Measurements from ENCODE around the gene OR4K2. TPM values are rescaled to one million over a fixed set of nuclear protein-coding genes. Genes with fewer than 3 reads are reported as not detected.

The OR4K2 gene
- total RNA-seq, 2 experiments from 2014 or later = not detected

DNA sequence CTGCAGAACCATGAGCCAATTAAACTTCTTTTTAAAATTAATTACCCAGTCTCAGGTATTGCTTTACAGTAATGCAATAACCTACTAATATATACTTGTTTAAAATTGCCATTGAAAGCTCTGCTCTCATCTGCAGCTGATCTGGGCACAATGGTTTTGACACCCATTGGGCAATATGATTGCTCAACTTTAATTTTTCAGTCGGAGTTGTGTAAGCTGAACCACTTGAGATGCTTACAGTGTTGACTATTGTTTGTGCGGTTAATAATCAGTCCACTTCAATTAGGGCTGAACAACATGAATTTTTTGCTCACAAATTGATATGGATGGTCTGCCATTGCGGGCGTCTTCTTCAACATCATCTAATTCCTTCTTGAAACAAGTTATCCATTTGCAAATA lies 27.5 kb downstream of the OR4K2 start:
- CTCF ChIA-PET = no interaction called here
- Histone ChIP-seq H3K9me3 (ENCODE audit: control insufficient read depth in 1 of 2, insufficient read depth in 1 of 2, low read length in 2 of 2) (peaks cover 4 to 7% of the 10 kb centered on the region in 2 experiments), H3K36me3 (ENCODE audit: insufficient read depth, low read length) (no peaks in the 10 kb centered on the region), H3K27ac (ENCODE audit: low read depth in 1 of 2, low read length in 2 of 2) (no peak overlapping the region), H3K27me3 (ENCODE audit: control insufficient read depth in 1 of 2, insufficient read depth in 2 of 2, low read length in 2 of 2) (no peaks in the 10 kb centered on the region), H3K4me3 (ENCODE audit: low read length) (no peak overlapping the region), H3K4me1 (ENCODE audit: insufficient read depth, low read length) (no peaks in the 10 kb centered on the region)
- peaks cover 4% of the 10 kb centered on the region for H3K27me3 Mint-ChIP-seq
- ATAC-seq (ENCODE audit: poor library complexity) (no peak), DNase-seq (no peak)
- TF ChIP-seq, protein P1, sequence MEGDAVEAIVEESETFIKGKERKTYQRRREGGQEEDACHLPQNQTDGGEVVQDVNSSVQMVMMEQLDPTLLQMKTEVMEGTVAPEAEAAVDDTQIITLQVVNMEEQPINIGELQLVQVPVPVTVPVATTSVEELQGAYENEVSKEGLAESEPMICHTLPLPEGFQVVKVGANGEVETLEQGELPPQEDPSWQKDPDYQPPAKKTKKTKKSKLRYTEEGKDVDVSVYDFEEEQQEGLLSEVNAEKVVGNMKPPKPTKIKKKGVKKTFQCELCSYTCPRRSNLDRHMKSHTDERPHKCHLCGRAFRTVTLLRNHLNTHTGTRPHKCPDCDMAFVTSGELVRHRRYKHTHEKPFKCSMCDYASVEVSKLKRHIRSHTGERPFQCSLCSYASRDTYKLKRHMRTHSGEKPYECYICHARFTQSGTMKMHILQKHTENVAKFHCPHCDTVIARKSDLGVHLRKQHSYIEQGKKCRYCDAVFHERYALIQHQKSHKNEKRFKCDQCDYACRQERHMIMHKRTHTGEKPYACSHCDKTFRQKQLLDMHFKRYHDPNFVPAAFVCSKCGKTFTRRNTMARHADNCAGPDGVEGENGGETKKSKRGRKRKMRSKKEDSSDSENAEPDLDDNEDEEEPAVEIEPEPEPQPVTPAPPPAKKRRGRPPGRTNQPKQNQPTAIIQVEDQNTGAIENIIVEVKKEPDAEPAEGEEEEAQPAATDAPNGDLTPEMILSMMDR (IDR thresholded peaks at IDR 0.05) = no peak
- intact Hi-C loops (cut with DNase I, micrococcal nuclease) = no loop called here
- peaks cover 14% of the 10 kb centered on the region for H3K9me3 Mint-ChIP-seq
- POLR2A ChIA-PET = interaction anchor here (1.2 kb wide), 1 partner anchor 18 kb away, joined by 4 read pairs; no protein-coding TSS in a partner anchor
- no peak overlapping the region for H3K4me3 Mint-ChIP-seq
- no peaks in the 10 kb centered on the region for H3K36me3 Mint-ChIP-seq (ENCODE audit: low read depth)
- H3K4me1 Mint-ChIP-seq (ENCODE audit: low read depth) = no peaks in the 10 kb centered on the region
- no peak overlapping the region for H3K27ac Mint-ChIP-seq

DNA sequence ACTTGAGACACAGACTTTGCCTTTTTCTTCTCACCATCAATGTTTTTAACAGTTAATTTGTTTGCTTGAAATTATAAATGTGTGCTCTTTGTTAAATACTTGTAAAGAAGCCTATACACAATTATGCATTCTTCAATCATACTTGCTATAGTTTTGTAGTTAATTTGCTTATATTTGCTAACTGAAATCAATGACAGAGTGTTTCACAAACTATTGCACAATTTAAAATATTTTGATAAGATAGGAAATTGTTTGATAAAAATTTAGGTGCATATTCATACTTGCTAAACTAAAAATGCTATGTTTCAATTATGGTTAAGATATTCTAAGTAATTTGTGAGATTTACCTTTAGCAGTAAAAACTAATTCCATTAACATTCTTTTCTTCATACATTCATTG lies 31.7 kb downstream of the OR4K2 start:
- no peak overlapping the region for H3K27ac Mint-ChIP-seq
- H3K4me1 Mint-ChIP-seq (ENCODE audit: low read depth) = no peaks in the 10 kb centered on the region
- Histone ChIP-seq H3K36me3 (ENCODE audit: insufficient read depth, low read length) (no peaks in the 10 kb centered on the region), H3K4me1 (ENCODE audit: insufficient read depth, low read length) (no peaks in the 10 kb centered on the region), H3K27ac (ENCODE audit: low read depth in 1 of 2, low read length in 2 of 2) (no peak overlapping the region), H3K4me3 (ENCODE audit: low read length) (no peak overlapping the region), H3K9me3 (ENCODE audit: control insufficient read depth in 1 of 2, insufficient read depth in 1 of 2, low read length in 2 of 2) (peaks cover 0 to 4% of the 10 kb centered on the region in 2 experiments), H3K27me3 (ENCODE audit: control insufficient read depth in 1 of 2, insufficient read depth in 2 of 2, low read length in 2 of 2) (no peaks in the 10 kb centered on the region)
- H3K4me3 Mint-ChIP-seq = no peak overlapping the region
- ATAC-seq (ENCODE audit: poor library complexity) (no peak), DNase-seq (no peak)
- intact Hi-C loops (cut with DNase I, micrococcal nuclease) = no loop called here
- no peaks in the 10 kb centered on the region for H3K36me3 Mint-ChIP-seq (ENCODE audit: low read depth)
- ChIA-PET POLR2A (no interaction called here), CTCF (interaction anchor here (1.2 to 2.7 kb wide), 2 partner anchors 11 to 14 kb away, joined by 3 to 7 read pairs; partner anchors contain the start of gene OR4K5)
- peaks cover 3% of the 10 kb centered on the region for H3K27me3 Mint-ChIP-seq
- H3K9me3 Mint-ChIP-seq = peaks cover 4% of the 10 kb centered on the region
- TF ChIP-seq, protein P1 (IDR thresholded peaks at IDR 0.05) = no peak

DNA sequence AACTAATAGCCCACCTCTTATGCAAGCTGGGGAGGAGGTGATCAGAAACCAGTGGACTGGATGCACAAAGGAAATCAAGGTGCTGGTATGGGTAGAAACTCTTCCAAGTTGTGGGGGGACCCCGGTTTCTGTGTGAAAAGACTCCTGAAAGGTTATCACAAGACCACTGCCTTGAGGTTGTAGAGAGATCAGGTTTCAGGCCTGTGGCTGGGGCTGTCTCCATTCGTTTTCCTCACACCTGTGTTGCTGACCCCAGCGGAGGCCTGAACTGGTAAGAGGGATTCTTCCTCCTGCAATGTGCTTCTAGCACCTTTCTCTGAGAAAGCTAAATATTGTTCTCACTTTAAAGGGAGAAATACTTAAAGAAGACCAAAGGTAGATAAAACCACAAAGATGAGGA lies 36.2 kb downstream of the OR4K2 start:
- H3K9me3 Mint-ChIP-seq = no peaks in the 10 kb centered on the region
- no peak overlapping the region for H3K4me3 Mint-ChIP-seq
- H3K4me1 Mint-ChIP-seq (ENCODE audit: low read depth) = no peaks in the 10 kb centered on the region
- no peak for DNase-seq
- POLR2A ChIA-PET = no interaction called here
- CTCF ChIA-PET = interaction anchor here (1.2 kb wide), 1 partner anchor 12 kb away, joined by 3 read pairs; no protein-coding TSS in a partner anchor
- Histone ChIP-seq H3K36me3 (ENCODE audit: insufficient read depth, low read length) (no peaks in the 10 kb centered on the region), H3K4me1 (ENCODE audit: insufficient read depth, low read length) (no peaks in the 10 kb centered on the region), H3K27ac (ENCODE audit: low read depth in 1 of 2, low read length in 2 of 2) (no peak overlapping the region), H3K4me3 (ENCODE audit: low read length) (no peak overlapping the region), H3K27me3 (ENCODE audit: control insufficient read depth in 1 of 2, insufficient read depth in 2 of 2, low read length in 2 of 2) (no peaks in the 10 kb centered on the region), H3K9me3 (ENCODE audit: control insufficient read depth in 1 of 2, insufficient read depth in 1 of 2, low read length in 2 of 2) (peaks cover 0 to 4% of the 10 kb centered on the region in 2 experiments)
- no peak overlapping the region for H3K27ac Mint-ChIP-seq
- ATAC-seq (ENCODE audit: poor library complexity) = no peak
- no peaks in the 10 kb centered on the region for H3K27me3 Mint-ChIP-seq
- intact Hi-C loops (cut with DNase I, micrococcal nuclease) = no loop called here
- no peaks in the 10 kb centered on the region for H3K36me3 Mint-ChIP-seq (ENCODE audit: low read depth)
- TF ChIP-seq, protein P1 (IDR thresholded peaks at IDR 0.05) = no peak
